ENCODE results near the gene GCK. TPM values are rescaled to one million over a fixed set of nuclear protein-coding genes. Genes with fewer than 3 reads are reported as not detected.

The GCK gene
- polyA plus RNA-seq, 1 experiment: 0.35 TPM

- no peak for TF ChIP-seq CTCF (IDR thresholded peaks at IDR 0.05; ENCODE audit: low read depth, low read length)
- no peak for DNase-seq (ENCODE audit: low read depth, low spot score)
- Histone ChIP-seq H3K4me3 (ENCODE audit: low read depth, low read length) (no peak overlapping the region), H3K27me3 (ENCODE audit: control insufficient read depth, insufficient read depth, low read length) (no peaks in the 10 kb centered on the region), H3K9me3 (ENCODE audit: control insufficient read depth, insufficient read depth, low read length) (no peaks in the 10 kb centered on the region; the same call in 1 of the 2 replicates), H3K27ac (ENCODE audit: low read depth, low read length) (no peak overlapping the region)
- POLR2A ChIA-PET: no interaction called here
- CTCF ChIA-PET: no interaction called here
These were observed 82.8 kb downstream of the GCK start for GRCh38 chr7:44106311-44107065.

GRCh38 chr7:44105832-44106231 is 83.4 kb downstream of the GCK start:
- no peak overlapping the region for H3K27ac ChIP-seq (ENCODE audit: low read depth, low read length)
- no peaks in the 10 kb centered on the region; the same call in 1 of the 2 replicates for H3K9me3 ChIP-seq (ENCODE audit: control insufficient read depth, insufficient read depth, low read length)
- DNase-seq (ENCODE audit: low read depth, low spot score): no peak
- POLR2A ChIA-PET: no interaction called here
- no peaks in the 10 kb centered on the region for H3K27me3 ChIP-seq (ENCODE audit: control insufficient read depth, insufficient read depth, low read length)
- TF ChIP-seq CTCF (IDR thresholded peaks at IDR 0.05; ENCODE audit: low read depth, low read length): no peak
- CTCF ChIA-PET: interaction anchor here (0.7 kb wide), 1 partner anchor 95 kb away, joined by 3 read pairs; the partner anchor contains the start of gene YKT6
- H3K4me3 ChIP-seq (ENCODE audit: low read depth, low read length): peak overlapping the region; percentile 74

GRCh38 chr7:44104860-44105771 is 84.1 kb downstream of the GCK start:
- ChIA-PET CTCF (interaction anchor here (0.7 to 0.9 kb wide), 2 partner anchors 17 to 95 kb away, joined by 3 read pairs; partner anchors contain the start of gene YKT6), POLR2A (interaction anchor here (1.4 kb wide), 1 partner anchor 17 kb away, joined by 7 read pairs; no protein-coding TSS in a partner anchor)
- DNase-seq (ENCODE audit: low read depth, low spot score): no peak
- TF ChIP-seq CTCF (IDR thresholded peaks at IDR 0.05; ENCODE audit: low read depth, low read length): no peak
- peak overlapping the region; percentile 74 for H3K4me3 ChIP-seq (ENCODE audit: low read depth, low read length)
- H3K27ac ChIP-seq (ENCODE audit: low read depth, low read length): peak overlapping the region; percentile 47
- no peaks in the 10 kb centered on the region; the same call in 1 of the 2 replicates for H3K9me3 ChIP-seq (ENCODE audit: control insufficient read depth, insufficient read depth, low read length)
- H3K27me3 ChIP-seq (ENCODE audit: control insufficient read depth, insufficient read depth, low read length): no peaks in the 10 kb centered on the region

- Histone ChIP-seq H3K4me3 (ENCODE audit: low read depth, low read length) (peak within 1 kb of the TSS; percentile 74), H3K27me3 (ENCODE audit: control insufficient read depth, insufficient read depth, low read length) (no peaks in the 10 kb centered on the region), H3K27ac (ENCODE audit: low read depth, low read length) (peak within 1 kb of the TSS; percentile 47), H3K9me3 (ENCODE audit: control insufficient read depth, insufficient read depth, low read length) (no peaks in the 10 kb centered on the region; the same call in 1 of the 2 replicates)
- TF ChIP-seq CTCF (IDR thresholded peaks at IDR 0.05; ENCODE audit: low read depth, low read length): no peak
- ChIA-PET CTCF (interaction anchor here (0.5 to 0.9 kb wide), 2 partner anchors 16 to 98 kb away, joined by 3 to 4 read pairs; no protein-coding TSS in a partner anchor), POLR2A (interaction anchor here (1.4 kb wide), 1 partner anchor 16 kb away, joined by 7 read pairs; no protein-coding TSS in a partner anchor)
- no peak for DNase-seq (ENCODE audit: low read depth, low spot score)
These were observed 85.0 kb downstream of the GCK start, which contains the start of gene AEBP1 for GRCh38 chr7:44103923-44104859. TSS of gene AEBP1 (plus strand) at chr7:44104345. CDS start at chr7:44104666, 321 bp downstream.

Data from AG04450 (cell line).